ENCODE measurements around the gene SPDYE1. TPM values are rescaled to one million over a fixed set of nuclear protein-coding genes. Genes with fewer than 3 reads are reported as not detected.
"Not testable (repeated sequence)": the region's sequence is repeated elsewhere in the genome, so short reads cannot be mapped to it uniquely, and the experiment has no call there.

Gene SPDYE1
- polyA plus RNA-seq, 3 donors = not detected

GRCh38 chr7:43983736-43984135 lies 14.0 kb upstream of the SPDYE1 start:
- DNase-seq; H3K4me1 ChIP-seq (ENCODE audit: control insufficient read depth in 1 of 2, insufficient read depth in 2 of 2, low read length in 2 of 2); H3K4me3 ChIP-seq (replicated peaks in 1 of 3; ENCODE audit: low read depth in 2 of 3, low read length in 3 of 3); H3K36me3 Mint-ChIP-seq; H3K79me2 ChIP-seq (ENCODE audit: insufficient read depth, low read length); H3K4me1 Mint-ChIP-seq; H3K4me2 ChIP-seq (replicated peaks; ENCODE audit: extremely low read depth, low read length, poor library complexity, severe bottlenecking); intact Hi-C loops (cut with micrococcal nuclease); H3K27ac ChIP-seq (ENCODE audit: low read depth in 1 of 2, low read length in 2 of 2); H4K20me1 ChIP-seq (ENCODE audit: insufficient read depth, low read length); H3K9me3 Mint-ChIP-seq; H3K9ac ChIP-seq (ENCODE audit: insufficient read depth, low read length, poor library complexity, severe bottlenecking); H2AFZ ChIP-seq (ENCODE audit: insufficient read depth, low read depth, low read length, poor library complexity, severe bottlenecking); H3K9me3 ChIP-seq (replicated peaks in 1 of 2; ENCODE audit: control insufficient read depth in 1 of 2, insufficient read depth in 1 of 2, low read length in 2 of 2); H3K27me3 ChIP-seq (ENCODE audit: control insufficient read depth in 2 of 2, insufficient read depth in 2 of 2, low read length in 2 of 2); H3K36me3 ChIP-seq (replicated peaks in 1 of 2; ENCODE audit: control insufficient read depth in 1 of 2, insufficient read depth in 2 of 2, low read length in 2 of 2); H3K4me3 Mint-ChIP-seq; H3K27ac Mint-ChIP-seq; H3K27me3 Mint-ChIP-seq (ENCODE audit: low read depth in 3 of 3): not testable (repeated sequence)
- peak; percentile 12 for TF ChIP-seq CTCF (IDR thresholded peaks at IDR 0.05)
- WGBS (ENCODE audit: insufficient coverage) = no CpG with 5 or more reads among the region's 2 CpGs

GRCh38 chr7:43985904-43986864 lies 11.5 kb upstream of the SPDYE1 start:
- H3K36me3 Mint-ChIP-seq; H3K9me3 ChIP-seq (replicated peaks in 1 of 2; ENCODE audit: control insufficient read depth in 1 of 2, insufficient read depth in 1 of 2, low read length in 2 of 2); H3K27ac Mint-ChIP-seq; H2AFZ ChIP-seq (ENCODE audit: insufficient read depth, low read depth, low read length, poor library complexity, severe bottlenecking); intact Hi-C loops (cut with micrococcal nuclease); H4K20me1 ChIP-seq (ENCODE audit: insufficient read depth, low read length); H3K27ac ChIP-seq (ENCODE audit: low read depth in 1 of 2, low read length in 2 of 2); H3K27me3 Mint-ChIP-seq (ENCODE audit: low read depth in 3 of 3); H3K9ac ChIP-seq (ENCODE audit: insufficient read depth, low read length, poor library complexity, severe bottlenecking); H3K4me2 ChIP-seq (replicated peaks; ENCODE audit: extremely low read depth, low read length, poor library complexity, severe bottlenecking); H3K79me2 ChIP-seq (ENCODE audit: insufficient read depth, low read length); H3K9me3 Mint-ChIP-seq; H3K27me3 ChIP-seq (ENCODE audit: control insufficient read depth in 2 of 2, insufficient read depth in 2 of 2, low read length in 2 of 2); H3K4me1 ChIP-seq (ENCODE audit: control insufficient read depth in 1 of 2, insufficient read depth in 2 of 2, low read length in 2 of 2); H3K4me1 Mint-ChIP-seq; H3K36me3 ChIP-seq (replicated peaks in 1 of 2; ENCODE audit: control insufficient read depth in 1 of 2, insufficient read depth in 2 of 2, low read length in 2 of 2): not testable (repeated sequence)
- peak overlapping the region in 1 of 3 experiments; percentile 14 for H3K4me3 ChIP-seq (replicated peaks in 1 of 3; ENCODE audit: low read depth in 2 of 3, low read length in 3 of 3)
- peak; percentile 49 to 76 (median 70) for DNase-seq
- WGBS (ENCODE audit: insufficient coverage) = 32% methylated on average over 7 of the region's 33 CpGs
- peak overlapping the region in 1 of 2 donors; percentile 68 for H3K4me3 Mint-ChIP-seq
- TF ChIP-seq CTCF (IDR thresholded peaks at IDR 0.05) = peak; percentile 80

GRCh38 chr7:43987476-43987875 lies 10.2 kb upstream of the SPDYE1 start:
- H3K36me3 Mint-ChIP-seq; H3K9me3 ChIP-seq (replicated peaks in 1 of 2; ENCODE audit: control insufficient read depth in 1 of 2, insufficient read depth in 1 of 2, low read length in 2 of 2); H3K9ac ChIP-seq (ENCODE audit: insufficient read depth, low read length, poor library complexity, severe bottlenecking); H3K36me3 ChIP-seq (replicated peaks in 1 of 2; ENCODE audit: control insufficient read depth in 1 of 2, insufficient read depth in 2 of 2, low read length in 2 of 2); H3K79me2 ChIP-seq (ENCODE audit: insufficient read depth, low read length); H3K4me1 Mint-ChIP-seq; H3K27me3 Mint-ChIP-seq (ENCODE audit: low read depth in 3 of 3); H3K4me3 Mint-ChIP-seq; H3K27me3 ChIP-seq (ENCODE audit: control insufficient read depth in 2 of 2, insufficient read depth in 2 of 2, low read length in 2 of 2); H4K20me1 ChIP-seq (ENCODE audit: insufficient read depth, low read length); H3K27ac Mint-ChIP-seq; H3K27ac ChIP-seq (ENCODE audit: low read depth in 1 of 2, low read length in 2 of 2); DNase-seq; H3K4me2 ChIP-seq (replicated peaks; ENCODE audit: extremely low read depth, low read length, poor library complexity, severe bottlenecking); H2AFZ ChIP-seq (ENCODE audit: insufficient read depth, low read depth, low read length, poor library complexity, severe bottlenecking); H3K4me3 ChIP-seq (replicated peaks in 1 of 3; ENCODE audit: low read depth in 2 of 3, low read length in 3 of 3); H3K9me3 Mint-ChIP-seq; intact Hi-C loops (cut with micrococcal nuclease); H3K4me1 ChIP-seq (ENCODE audit: control insufficient read depth in 1 of 2, insufficient read depth in 2 of 2, low read length in 2 of 2): not testable (repeated sequence)
- WGBS (ENCODE audit: insufficient coverage) = no CpG with 5 or more reads among the region's 9 CpGs
